Inflammatory macrophage treated with lipopolysaccharide for 1 hour (primary cell): ENCODE results near the gene GSK3A.
A peak's percentile ranks its signal among the peaks of the same experiment; 100 is the strongest.

Source experiments
- DNase-seq, 2 donors: peaks; one replicate each; pipeline ENCODE4 v3.0.0-alpha.2; 2020 to 2022

GSK3A gene

GRCh38 chr19:42247640-42248199 is 5.3 kb upstream of the GSK3A start:
- DNase-seq, result no peak

GRCh38 chr19:42246922-42247639 is 4.7 kb upstream of the GSK3A start:
- no peak for DNase-seq

- DNase-seq, result peak in 1 of 2 donors; percentile 13
Measured at GRCh38 chr19:42246143-42246921, 3.9 kb upstream of the GSK3A start.

- DNase-seq, result no peak
Measured at GRCh38 chr19:42245231-42245630, 2.8 kb upstream of the GSK3A start.

- peak; percentile 94 to 96 for DNase-seq
Measured at GRCh38 chr19:42244347-42245220, 2.2 kb upstream of the GSK3A start.

GRCh38 chr19:42242069-42242511 is 312 bp downstream of the GSK3A start:
- no peak for DNase-seq

- no peak for DNase-seq
Measured at GRCh38 chr19:42241279-42241678, 1.1 kb downstream of the GSK3A start.

- DNase-seq, result no peak
Measured at GRCh38 chr19:42239544-42240220, 2.7 kb downstream of the GSK3A start.

- DNase-seq, result no peak
Measured at GRCh38 chr19:42235181-42235580, 7.2 kb downstream of the GSK3A start.

- DNase-seq, result no peak
Measured at GRCh38 chr19:42234364-42234763, 8.0 kb downstream of the GSK3A start.

- DNase-seq, result no peak
Measured at GRCh38 chr19:42233678-42234292, 8.6 kb downstream of the GSK3A start.

- DNase-seq, result no peak
Measured at GRCh38 chr19:42233106-42233505, 9.3 kb downstream of the GSK3A start.

- no peak for DNase-seq
Measured at GRCh38 chr19:42232435-42232834, 10.0 kb downstream of the GSK3A start.

- no peak for DNase-seq
Measured at GRCh38 chr19:42230571-42230970, 11.8 kb downstream of the GSK3A start.

- DNase-seq, result no peak
Measured at GRCh38 chr19:42229855-42230351, 12.5 kb downstream of the GSK3A start.

GRCh38 chr19:42229301-42229854 is 13.0 kb downstream of the GSK3A start:
- DNase-seq, result no peak

- no peak for DNase-seq
Measured at GRCh38 chr19:42228641-42229040, 13.8 kb downstream of the GSK3A start.

- DNase-seq, result no peak
Measured at GRCh38 chr19:42226886-42227285, 15.5 kb downstream of the GSK3A start.

- no peak for DNase-seq
Measured at GRCh38 chr19:42225718-42226292, 16.6 kb downstream of the GSK3A start.

- DNase-seq, result no peak
Measured at GRCh38 chr19:42224940-42225717, 17.3 kb downstream of the GSK3A start.
